ENCODE results near the gene FGF22.
"Not testable (repeated sequence)": the region's sequence is repeated elsewhere in the genome, so short reads cannot be mapped to it uniquely, and the experiment has no call there.

The FGF22 gene

GRCh38 chr19:607301-608154 is 32.2 kb upstream of the FGF22 start:
- no peak for DNase-seq (ENCODE audit: low read depth in 3 of 3)

DNA sequence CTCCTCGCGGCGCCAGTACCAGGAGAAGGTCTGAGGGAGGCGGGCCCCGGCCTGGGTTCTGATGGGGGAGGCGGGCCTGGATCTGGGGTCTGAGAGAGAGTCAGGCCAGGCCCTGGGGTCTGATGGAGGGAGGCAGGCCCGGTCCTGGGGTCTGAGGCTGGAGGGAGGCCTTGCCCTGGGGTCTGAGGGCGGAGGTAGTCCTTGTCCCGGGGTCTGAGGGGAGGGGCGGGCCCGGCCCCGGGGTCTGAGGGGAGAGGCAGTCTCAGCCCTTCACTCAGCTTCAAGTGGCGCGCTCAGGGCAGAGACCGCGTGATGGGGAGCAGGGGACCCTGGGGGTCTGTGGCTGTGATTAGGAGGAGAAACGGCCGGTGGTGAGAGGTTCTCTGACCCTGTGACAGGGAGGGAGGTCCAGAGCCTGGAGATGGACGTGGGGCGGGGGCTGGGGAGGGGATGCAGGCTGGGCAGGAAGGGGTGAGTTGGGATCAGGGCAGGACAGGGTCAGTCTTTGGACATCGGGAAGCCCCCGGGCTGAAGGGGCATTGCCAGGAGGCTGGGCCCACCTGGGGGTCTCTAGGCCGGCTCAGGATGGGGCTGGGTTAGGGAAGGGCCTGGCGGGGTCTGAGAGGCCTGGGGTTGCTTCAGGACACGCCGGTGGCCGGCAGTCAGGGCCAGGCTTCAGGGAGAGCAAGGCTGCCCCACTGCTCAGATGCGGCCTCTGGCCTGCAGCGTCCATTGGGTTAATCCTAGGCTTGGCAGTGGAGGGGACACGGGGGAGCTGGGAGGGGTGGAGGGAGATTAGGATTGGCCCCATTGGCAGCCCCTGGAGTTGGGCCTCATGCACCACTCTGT is 31.3 kb upstream of the FGF22 start:
- DNase-seq (ENCODE audit: low read depth in 3 of 3) = no peak

DNA sequence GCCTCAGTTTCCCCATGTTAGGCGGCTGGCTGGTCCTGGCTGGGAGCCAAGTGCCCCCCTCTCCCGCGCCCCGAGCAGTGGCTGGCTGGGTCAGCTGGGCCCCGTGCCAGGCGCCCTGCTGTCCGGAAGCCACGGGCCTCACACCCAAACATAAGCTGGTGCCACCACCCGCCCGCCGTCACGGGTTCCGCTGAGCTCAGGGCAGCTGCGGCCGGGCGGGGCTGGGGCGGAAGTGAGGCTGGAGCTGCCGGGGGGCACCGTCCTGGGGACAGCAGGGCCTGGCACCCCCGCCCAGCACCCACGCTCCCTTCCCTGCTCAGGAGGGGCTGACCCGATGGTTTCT is 30.7 kb upstream of the FGF22 start:
- DNase-seq (ENCODE audit: low read depth in 3 of 3) = no peak

DNA sequence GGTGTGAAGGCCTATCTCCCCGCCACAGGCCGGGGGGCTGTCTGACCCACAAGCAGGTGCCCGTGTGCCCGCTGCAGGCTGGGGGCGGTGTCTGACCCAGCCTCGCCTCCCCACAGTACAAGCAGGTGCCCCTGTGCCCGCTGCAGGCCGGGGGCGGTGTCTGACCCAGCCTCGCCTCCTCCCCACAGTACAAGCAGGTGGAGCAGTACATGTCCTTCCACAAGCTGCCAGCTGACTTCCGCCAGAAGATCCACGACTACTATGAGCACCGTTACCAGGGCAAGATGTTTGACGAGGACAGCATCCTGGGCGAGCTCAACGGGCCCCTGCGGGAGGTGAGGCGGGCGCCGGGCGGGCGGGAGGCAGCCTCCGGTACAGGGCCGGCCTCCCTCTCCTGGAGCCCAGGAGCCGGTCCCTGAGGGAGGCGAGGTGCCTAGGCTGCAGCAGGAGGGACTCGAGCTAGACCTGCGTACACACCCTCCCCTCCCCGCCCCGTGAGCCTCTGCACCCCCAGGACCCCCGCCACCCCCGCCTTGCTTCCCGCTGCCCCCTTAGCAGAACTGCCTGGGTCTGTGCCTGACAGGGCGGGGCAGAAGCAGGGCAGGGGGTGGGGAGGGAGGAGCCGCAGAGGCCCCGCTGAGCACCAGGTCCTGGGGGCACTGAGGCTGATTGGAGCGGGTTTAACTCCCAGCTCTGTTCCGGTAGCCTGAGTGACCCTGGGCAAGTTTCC is 29.4 kb upstream of the FGF22 start:
- no peak for DNase-seq (ENCODE audit: low read depth in 3 of 3)

DNA sequence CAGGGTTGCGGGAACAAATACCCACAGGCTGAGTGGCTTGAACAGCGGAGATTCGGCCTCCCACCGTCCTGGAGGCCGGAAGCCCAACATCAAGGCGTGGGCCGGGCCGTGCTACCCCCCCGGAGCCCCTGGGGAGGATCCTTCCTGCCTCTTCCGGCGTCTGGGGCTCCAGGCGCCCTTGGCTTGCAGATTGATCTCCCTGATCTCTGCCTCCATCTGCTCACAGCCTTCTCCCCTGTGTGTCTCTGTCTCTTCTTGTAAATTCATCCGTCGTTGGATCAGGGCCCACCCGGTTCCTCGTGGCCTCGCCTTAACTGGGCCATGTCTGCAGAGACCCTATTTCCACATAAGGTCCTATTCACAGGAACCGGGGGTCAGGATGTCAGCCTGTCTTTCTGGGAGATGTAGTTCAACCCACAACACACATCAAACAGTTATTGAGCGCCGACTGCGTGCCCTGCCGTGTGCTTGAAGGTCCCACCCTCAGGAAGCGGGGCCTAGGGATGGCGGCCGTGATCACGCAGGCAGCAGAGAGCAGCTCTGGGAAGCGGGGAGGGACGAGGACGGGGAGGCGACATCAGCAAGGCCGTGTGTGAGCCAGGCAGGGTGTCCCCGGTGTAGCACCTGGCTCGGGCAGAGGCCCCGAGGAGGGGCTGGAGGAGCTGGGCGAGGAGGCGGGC is 28.7 kb upstream of the FGF22 start:
- DNase-seq (ENCODE audit: low read depth in 3 of 3) = peak in 1 of 3 donors; percentile 50

DNA sequence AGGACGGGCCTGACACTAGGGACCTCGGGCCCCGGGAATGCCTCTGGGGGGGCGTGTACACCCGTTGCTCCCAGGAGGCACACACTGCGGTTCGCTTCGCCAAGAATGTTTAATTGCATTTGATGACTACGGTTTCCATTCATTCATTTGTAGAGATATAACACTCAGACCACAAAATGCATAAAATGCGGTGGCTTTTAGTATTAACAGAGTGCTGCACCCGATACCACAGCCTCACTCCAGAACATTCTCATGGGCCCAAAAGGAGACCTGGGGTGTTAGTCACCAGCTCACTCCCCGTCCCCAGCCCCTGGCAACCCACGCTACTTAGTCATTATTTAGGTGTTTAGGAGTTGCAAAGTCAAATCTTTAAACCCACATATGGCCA is 28.2 kb upstream of the FGF22 start:
- DNase-seq (ENCODE audit: low read depth in 3 of 3) = peak; percentile 56 to 78 (median 65)

DNA sequence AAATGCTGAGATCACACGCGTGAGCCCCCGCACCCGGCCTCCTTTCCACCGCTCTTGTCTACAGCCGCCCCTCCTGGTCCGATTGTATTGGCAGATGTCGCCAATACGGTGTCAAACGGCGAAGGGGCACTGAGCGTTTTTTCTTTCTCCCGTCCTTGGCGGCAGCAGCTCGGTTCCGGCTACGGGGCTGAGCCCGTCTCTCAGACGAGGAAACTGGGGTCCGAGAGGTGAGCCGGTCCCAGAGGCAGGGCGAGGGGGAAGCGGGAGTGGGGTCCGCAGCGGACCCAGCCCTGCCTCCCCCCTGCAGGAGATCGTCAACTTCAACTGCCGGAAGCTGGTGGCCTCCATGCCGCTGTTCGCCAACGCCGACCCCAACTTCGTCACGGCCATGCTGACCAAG is 26.7 kb upstream of the FGF22 start:
- no peak for DNase-seq (ENCODE audit: low read depth in 3 of 3)

GRCh38 chr19:613732-614567 is 25.7 kb upstream of the FGF22 start:
- DNase-seq (ENCODE audit: low read depth in 3 of 3) = no peak

DNA sequence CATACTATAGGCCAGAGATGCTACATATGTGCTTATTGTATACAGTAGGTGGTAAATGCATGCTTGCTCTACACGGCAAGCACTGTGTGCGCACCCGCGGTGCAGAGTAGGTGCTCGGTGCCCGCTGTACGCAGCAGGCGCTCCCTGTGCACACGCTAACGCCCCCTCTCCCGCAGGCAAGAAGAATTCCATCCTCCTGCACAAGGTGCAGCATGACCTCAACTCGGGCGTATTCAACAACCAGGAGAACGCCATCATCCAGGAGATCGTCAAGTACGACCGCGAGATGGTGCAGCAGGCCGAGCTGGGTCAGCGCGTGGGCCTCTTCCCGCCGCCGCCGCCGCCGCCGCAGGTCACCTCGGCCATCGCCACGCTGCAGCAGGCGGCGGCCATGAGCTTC is 24.1 kb upstream of the FGF22 start:
- no peak for DNase-seq (ENCODE audit: low read depth in 3 of 3)

DNA sequence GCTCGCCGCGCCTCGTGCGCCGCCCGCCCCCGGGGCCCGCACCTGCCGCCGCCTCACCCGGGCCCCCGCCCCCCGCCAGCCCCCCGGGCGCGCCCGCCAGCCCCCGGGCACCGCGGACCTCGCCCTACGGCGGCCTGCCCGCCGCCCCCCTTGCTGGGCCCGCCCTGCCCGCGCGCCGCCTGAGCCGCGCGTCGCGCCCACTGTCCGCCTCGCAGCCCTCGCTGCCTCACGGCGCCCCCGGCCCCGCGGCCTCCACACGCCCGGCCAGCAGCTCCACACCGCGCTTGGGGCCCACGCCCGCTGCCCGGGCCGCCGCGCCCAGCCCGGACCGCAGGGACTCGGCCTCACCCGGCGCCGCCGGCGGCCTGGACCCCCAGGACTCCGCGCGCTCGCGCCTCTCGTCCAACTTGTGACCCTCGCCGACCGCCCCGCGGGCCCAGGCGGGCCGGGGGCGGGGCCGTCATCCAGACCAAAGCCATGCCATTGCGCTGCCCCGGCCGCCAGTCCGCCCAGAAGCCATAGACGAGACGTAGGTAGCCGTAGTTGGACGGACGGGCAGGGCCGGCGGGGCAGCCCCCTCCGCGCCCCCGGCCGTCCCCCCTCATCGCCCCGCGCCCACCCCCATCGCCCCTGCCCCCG is 23.5 kb upstream of the FGF22 start:
- DNase-seq (ENCODE audit: low read depth in 3 of 3) = no peak

- DNase-seq (ENCODE audit: low read depth in 3 of 3) = no peak
Measured at GRCh38 chr19:616747-617526, 22.7 kb upstream of the FGF22 start.

GRCh38 chr19:617551-618246 is 22.0 kb upstream of the FGF22 start:
- DNase-seq (ENCODE audit: low read depth in 3 of 3) = no peak

- no peak for DNase-seq (ENCODE audit: low read depth in 3 of 3)
Measured at GRCh38 chr19:618247-618619, 21.4 kb upstream of the FGF22 start.

GRCh38 chr19:618674-619285 is 20.9 kb upstream of the FGF22 start:
- no peak for DNase-seq (ENCODE audit: low read depth in 3 of 3)

- no peak for DNase-seq (ENCODE audit: low read depth in 3 of 3)
Measured at GRCh38 chr19:619286-620002, 20.2 kb upstream of the FGF22 start.

GRCh38 chr19:620166-620862 is 19.4 kb upstream of the FGF22 start:
- no peak for DNase-seq (ENCODE audit: low read depth in 3 of 3)

DNA sequence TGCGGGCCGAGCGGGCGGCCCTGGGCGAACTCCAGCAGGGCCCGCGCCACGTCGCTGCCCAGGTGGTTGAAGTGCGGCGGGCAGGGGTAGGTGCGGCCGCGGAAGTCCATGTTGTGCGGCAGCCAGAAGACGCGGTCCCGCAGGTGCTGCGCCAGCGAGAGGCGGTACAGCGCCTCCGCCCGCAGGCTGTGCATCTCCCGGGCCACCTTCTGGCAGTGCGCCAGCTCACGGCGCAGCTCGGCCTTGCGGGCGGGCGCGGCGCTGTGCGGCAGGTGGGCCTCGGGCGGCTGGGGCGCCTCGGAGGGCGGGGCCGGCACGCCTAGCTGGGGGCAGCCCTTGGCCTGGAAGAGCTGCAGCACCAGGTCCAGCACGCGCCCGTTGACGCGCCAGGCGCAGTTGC is 18.5 kb upstream of the FGF22 start:
- DNase-seq (ENCODE audit: low read depth in 3 of 3) = not testable (repeated sequence)
